Measurements from ENCODE around the gene EGFR. TPM values are rescaled to one million over a fixed set of nuclear protein-coding genes. Genes with fewer than 3 reads are reported as not detected.
A peak's percentile ranks its signal among the peaks of the same experiment; 100 is the strongest.

The EGFR gene
- total and polyA plus RNA-seq, 2 experiments from 2014 or later, result 21.6 to 51.0 TPM

DNA sequence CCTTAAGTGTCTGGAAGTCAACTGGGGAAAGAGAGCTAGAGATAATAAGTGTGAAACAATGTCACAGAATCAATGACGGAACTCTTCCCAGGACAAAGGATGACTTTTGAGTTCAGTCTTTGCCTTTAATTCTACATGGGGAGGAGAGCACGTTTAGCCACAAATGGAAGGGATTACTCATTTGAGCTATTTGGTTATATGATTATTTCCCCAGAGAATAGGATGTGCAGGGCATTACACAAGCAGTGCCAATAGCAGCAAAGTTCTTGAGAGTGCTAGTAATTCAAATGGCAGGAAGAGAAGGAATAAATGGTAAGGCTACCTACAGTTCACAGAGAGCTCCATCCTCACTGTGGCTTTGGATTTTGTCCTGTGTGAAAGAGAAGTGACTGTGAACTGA, 6.0 kb downstream of the EGFR start:
- Histone ChIP-seq H3K36me3 (replicated peaks; ENCODE audit: insufficient read depth, low read depth) (no peaks in the 10 kb centered on the region), H3K27ac (no peak overlapping the region), H3K27me3 (no peaks in the 10 kb centered on the region), H3K4me2 (no peak overlapping the region), H4K20me1 (ENCODE audit: insufficient read depth, poor library complexity, severe bottlenecking) (peaks cover 5% of the 10 kb centered on the region), H3K4me3 (no peak overlapping the region), H3K79me2 (peaks cover 95% of the 10 kb centered on the region), H3K4me1 (ENCODE audit: insufficient read depth) (peaks cover 18% of the 10 kb centered on the region), H3K9me3 (ENCODE audit: low read depth) (no peaks in the 10 kb centered on the region), H3K9me2 (replicated peaks; ENCODE audit: insufficient read depth) (no peaks in the 10 kb centered on the region), H2AFZ (no peak overlapping the region)
- DNase-seq (ENCODE audit: low spot score), result no peak
- TF ChIP-seq, protein P1, sequence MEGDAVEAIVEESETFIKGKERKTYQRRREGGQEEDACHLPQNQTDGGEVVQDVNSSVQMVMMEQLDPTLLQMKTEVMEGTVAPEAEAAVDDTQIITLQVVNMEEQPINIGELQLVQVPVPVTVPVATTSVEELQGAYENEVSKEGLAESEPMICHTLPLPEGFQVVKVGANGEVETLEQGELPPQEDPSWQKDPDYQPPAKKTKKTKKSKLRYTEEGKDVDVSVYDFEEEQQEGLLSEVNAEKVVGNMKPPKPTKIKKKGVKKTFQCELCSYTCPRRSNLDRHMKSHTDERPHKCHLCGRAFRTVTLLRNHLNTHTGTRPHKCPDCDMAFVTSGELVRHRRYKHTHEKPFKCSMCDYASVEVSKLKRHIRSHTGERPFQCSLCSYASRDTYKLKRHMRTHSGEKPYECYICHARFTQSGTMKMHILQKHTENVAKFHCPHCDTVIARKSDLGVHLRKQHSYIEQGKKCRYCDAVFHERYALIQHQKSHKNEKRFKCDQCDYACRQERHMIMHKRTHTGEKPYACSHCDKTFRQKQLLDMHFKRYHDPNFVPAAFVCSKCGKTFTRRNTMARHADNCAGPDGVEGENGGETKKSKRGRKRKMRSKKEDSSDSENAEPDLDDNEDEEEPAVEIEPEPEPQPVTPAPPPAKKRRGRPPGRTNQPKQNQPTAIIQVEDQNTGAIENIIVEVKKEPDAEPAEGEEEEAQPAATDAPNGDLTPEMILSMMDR (IDR thresholded peaks at IDR 0.05; ENCODE audit: poor library complexity), result no peak
- no peak for TF ChIP-seq EZH2phosphoT487 (IDR thresholded peaks at IDR 0.05; ENCODE audit: low read depth, severe bottlenecking, unreplicated experiment)
- no peak for TF ChIP-seq EZH2 (IDR thresholded peaks at IDR 0.05; ENCODE audit: borderline replicate concordance)
- 81% methylated on average over 2 of the region's 2 CpGs for WGBS (ENCODE audit: low lambda C conversion rate, missing lambda C conversion rate)

DNA sequence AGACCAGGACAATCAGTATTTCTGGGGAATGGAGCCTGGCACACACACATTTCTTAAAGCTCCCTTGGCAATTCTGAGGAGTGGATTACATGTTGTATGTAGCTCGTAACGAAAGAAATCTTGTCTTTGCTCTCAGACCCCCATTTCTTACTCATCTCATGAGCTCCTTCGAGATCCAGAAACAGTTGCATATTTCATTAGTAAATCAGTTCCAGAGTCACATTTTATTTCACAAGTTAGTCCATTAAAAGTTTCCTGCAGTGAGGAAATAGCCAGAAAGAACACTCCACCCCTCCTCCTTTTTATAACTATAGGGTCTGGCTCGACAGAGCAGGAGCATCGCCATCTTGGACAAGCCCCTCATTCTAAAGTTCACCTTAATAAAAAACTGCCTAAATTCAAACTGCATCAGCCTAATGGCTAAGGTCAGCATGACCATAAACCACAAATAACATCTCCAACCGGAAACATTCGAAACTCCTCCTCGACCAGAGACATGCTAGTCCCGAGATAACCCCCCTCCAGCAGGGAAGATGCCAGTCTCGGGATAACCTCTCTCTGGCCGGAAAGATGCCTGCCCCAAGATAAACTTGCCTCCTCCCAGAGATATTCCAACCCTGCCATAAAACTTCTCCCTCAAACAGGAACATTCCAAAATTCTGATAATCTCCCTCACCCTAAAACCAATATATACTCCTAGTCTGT, 7.4 kb downstream of the EGFR start:
- H4K20me1 ChIP-seq (ENCODE audit: insufficient read depth, poor library complexity, severe bottlenecking), result peaks cover under 1% of the 10 kb centered on the region
- no peaks in the 10 kb centered on the region for H3K36me3 ChIP-seq (replicated peaks; ENCODE audit: insufficient read depth, low read depth)
- DNase-seq (ENCODE audit: low spot score), result no peak
- H3K9me3 ChIP-seq (ENCODE audit: low read depth), result no peaks in the 10 kb centered on the region
- H3K4me2 ChIP-seq, result no peak overlapping the region
- TF ChIP-seq, protein P1 (IDR thresholded peaks at IDR 0.05; ENCODE audit: poor library complexity), result no peak
- TF ChIP-seq EZH2phosphoT487 (IDR thresholded peaks at IDR 0.05; ENCODE audit: low read depth, severe bottlenecking, unreplicated experiment) (no peak), EZH2 (IDR thresholded peaks at IDR 0.05; ENCODE audit: borderline replicate concordance) (no peak)
- no peaks in the 10 kb centered on the region for H3K27me3 ChIP-seq
- WGBS (ENCODE audit: low lambda C conversion rate, missing lambda C conversion rate), result 77% methylated on average over 11 of the region's 11 CpGs
- H2AFZ ChIP-seq, result no peak overlapping the region
- H3K4me3 ChIP-seq, result no peak overlapping the region
- H3K4me1 ChIP-seq (ENCODE audit: insufficient read depth), result peaks cover 26% of the 10 kb centered on the region
- H3K27ac ChIP-seq, result peak overlapping the region; percentile 36
- H3K9me2 ChIP-seq (replicated peaks; ENCODE audit: insufficient read depth), result no peaks in the 10 kb centered on the region
- H3K79me2 ChIP-seq, result peaks cover 91% of the 10 kb centered on the region

DNA sequence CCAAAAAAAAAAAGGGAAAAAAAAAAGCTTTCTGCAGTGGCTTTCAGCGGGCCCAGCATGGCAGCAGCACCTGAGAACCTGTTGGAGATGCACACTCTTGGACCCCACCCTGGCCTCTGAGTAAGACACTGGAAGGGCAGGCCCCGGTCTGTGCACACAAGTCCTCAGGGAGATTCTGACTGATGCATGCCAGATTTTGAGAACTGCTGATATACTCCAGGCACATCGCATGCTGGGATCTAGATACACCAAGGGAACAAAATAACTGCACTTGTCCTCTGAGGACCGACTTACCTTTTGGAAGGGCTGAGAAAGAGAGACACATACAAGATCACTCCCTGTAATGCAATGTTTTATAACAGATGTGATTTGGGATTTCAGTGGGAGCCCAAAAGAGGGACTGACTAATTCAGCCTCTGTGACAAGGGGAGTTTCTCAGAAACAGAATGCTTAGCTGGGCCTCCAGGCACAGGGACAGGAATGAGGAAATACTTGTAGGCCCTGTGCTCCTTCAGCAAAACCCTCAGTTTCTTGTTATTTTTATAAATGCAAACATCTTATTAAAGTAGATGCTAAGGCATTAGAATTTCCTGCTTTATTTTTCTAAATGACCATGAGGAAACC, 8.2 kb downstream of the EGFR start:
- Histone ChIP-seq H3K27me3 (no peaks in the 10 kb centered on the region), H4K20me1 (ENCODE audit: insufficient read depth, poor library complexity, severe bottlenecking) (no peaks in the 10 kb centered on the region), H3K4me3 (no peak overlapping the region), H3K9me2 (replicated peaks; ENCODE audit: insufficient read depth) (no peaks in the 10 kb centered on the region), H3K9me3 (ENCODE audit: low read depth) (no peaks in the 10 kb centered on the region), H3K27ac (peak overlapping the region; percentile 36), H3K79me2 (peaks cover 91% of the 10 kb centered on the region), H3K4me2 (no peak overlapping the region), H3K36me3 (replicated peaks; ENCODE audit: insufficient read depth, low read depth) (no peaks in the 10 kb centered on the region), H2AFZ (no peak overlapping the region), H3K4me1 (ENCODE audit: insufficient read depth) (peaks cover 26% of the 10 kb centered on the region)
- no peak for TF ChIP-seq EZH2phosphoT487 (IDR thresholded peaks at IDR 0.05; ENCODE audit: low read depth, severe bottlenecking, unreplicated experiment)
- TF ChIP-seq, protein P1 (IDR thresholded peaks at IDR 0.05; ENCODE audit: poor library complexity), result no peak
- no peak for TF ChIP-seq EZH2 (IDR thresholded peaks at IDR 0.05; ENCODE audit: borderline replicate concordance)
- 82% methylated on average over 4 of the region's 4 CpGs for WGBS (ENCODE audit: low lambda C conversion rate, missing lambda C conversion rate)
- no peak for DNase-seq (ENCODE audit: low spot score)

Measured in hepatocyte (in vitro differentiated cells).